ENCODE measurements around the gene MRPL51.

DNA sequence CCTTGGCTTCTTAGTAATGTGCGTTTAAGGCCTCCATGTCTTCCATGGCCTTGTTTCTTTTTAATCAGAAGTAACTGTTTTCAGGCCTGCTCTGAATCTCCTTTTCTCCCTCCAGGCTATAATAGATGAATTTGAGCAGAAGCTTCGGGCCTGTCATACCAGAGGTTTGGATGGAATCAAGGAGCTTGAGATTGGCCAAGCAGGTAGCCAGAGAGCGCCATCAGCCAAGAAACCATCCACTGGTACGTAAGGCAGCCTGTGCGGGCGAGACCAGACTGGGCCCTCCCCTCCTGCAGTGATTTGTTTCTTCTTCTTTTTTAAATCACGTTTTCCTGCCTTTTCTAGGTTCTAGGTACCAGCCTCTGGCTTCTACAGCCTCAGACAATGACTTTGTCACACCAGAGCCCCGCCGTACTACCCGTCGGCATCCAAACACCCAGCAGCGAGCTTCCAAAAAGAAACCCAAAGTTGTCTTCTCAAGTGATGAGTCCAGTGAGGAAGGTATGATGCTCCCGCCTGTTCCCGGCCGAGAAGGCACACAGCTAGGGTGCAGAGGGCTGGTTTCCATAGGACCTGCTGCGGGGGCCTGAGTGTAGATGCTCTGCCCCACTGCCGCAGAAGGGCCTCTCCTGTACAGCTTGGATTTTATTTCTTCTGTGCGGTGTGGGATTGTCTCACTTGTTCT is 37.7 kb upstream of the MRPL51 start:
- TF ChIP-seq, protein P1, sequence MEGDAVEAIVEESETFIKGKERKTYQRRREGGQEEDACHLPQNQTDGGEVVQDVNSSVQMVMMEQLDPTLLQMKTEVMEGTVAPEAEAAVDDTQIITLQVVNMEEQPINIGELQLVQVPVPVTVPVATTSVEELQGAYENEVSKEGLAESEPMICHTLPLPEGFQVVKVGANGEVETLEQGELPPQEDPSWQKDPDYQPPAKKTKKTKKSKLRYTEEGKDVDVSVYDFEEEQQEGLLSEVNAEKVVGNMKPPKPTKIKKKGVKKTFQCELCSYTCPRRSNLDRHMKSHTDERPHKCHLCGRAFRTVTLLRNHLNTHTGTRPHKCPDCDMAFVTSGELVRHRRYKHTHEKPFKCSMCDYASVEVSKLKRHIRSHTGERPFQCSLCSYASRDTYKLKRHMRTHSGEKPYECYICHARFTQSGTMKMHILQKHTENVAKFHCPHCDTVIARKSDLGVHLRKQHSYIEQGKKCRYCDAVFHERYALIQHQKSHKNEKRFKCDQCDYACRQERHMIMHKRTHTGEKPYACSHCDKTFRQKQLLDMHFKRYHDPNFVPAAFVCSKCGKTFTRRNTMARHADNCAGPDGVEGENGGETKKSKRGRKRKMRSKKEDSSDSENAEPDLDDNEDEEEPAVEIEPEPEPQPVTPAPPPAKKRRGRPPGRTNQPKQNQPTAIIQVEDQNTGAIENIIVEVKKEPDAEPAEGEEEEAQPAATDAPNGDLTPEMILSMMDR (IDR thresholded peaks at IDR 0.05; ENCODE audit: poor library complexity, severe bottlenecking), result no peak
- TF ChIP-seq POLR2AphosphoS5 (IDR thresholded peaks at IDR 0.05) (no peak), EZH2 (IDR thresholded peaks at IDR 0.05; ENCODE audit: borderline replicate concordance, insufficient read depth, low read length, poor library complexity, severe bottlenecking) (no peak), RAD21 (conservative IDR thresholded peaks at IDR 0.05) (no peak), EP300 (conservative IDR thresholded peaks at IDR 0.05; ENCODE audit: poor library complexity, severe bottlenecking) (no peak)
- TF ChIP-seq, protein P2, sequence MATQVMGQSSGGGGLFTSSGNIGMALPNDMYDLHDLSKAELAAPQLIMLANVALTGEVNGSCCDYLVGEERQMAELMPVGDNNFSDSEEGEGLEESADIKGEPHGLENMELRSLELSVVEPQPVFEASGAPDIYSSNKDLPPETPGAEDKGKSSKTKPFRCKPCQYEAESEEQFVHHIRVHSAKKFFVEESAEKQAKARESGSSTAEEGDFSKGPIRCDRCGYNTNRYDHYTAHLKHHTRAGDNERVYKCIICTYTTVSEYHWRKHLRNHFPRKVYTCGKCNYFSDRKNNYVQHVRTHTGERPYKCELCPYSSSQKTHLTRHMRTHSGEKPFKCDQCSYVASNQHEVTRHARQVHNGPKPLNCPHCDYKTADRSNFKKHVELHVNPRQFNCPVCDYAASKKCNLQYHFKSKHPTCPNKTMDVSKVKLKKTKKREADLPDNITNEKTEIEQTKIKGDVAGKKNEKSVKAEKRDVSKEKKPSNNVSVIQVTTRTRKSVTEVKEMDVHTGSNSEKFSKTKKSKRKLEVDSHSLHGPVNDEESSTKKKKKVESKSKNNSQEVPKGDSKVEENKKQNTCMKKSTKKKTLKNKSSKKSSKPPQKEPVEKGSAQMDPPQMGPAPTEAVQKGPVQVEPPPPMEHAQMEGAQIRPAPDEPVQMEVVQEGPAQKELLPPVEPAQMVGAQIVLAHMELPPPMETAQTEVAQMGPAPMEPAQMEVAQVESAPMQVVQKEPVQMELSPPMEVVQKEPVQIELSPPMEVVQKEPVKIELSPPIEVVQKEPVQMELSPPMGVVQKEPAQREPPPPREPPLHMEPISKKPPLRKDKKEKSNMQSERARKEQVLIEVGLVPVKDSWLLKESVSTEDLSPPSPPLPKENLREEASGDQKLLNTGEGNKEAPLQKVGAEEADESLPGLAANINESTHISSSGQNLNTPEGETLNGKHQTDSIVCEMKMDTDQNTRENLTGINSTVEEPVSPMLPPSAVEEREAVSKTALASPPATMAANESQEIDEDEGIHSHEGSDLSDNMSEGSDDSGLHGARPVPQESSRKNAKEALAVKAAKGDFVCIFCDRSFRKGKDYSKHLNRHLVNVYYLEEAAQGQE (IDR thresholded peaks at IDR 0.05; ENCODE audit: borderline replicate concordance), result no peak

All from neural cell (in vitro differentiated cells).